Tibial nerve (tissue), 4 donors: Measurements from ENCODE around the gene NOS1AP.

ENCODE experiments used
- CTCF ChIP-seq, 5 experiments: fragments of 200-600 bp in 3 of 5; fragments of 450-650 bp in 2 of 5; sonication (generic) in 3 of 5; IDR thresholded peaks; one replicate each; pipeline ENCODE4 v1.5.1; 2016 to 2019; ENCODE audit warnings: antibody characterized with exemption in 5 of 5, mild to moderate bottlenecking in 3 of 5, moderate library complexity in 2 of 5
- EP300 ChIP-seq, 2 donors: sonication (generic); formaldehyde crosslinking; IDR thresholded peaks; one replicate each; pipeline ENCODE4 v1.6.1; 2017; ENCODE audit warnings: antibody characterized with exemption in 2 of 2, mild to moderate bottlenecking in 1 of 2

GRCh38 chr1:162216604-162217003 is 147.1 kb downstream of the NOS1AP start:
- no peak for TF ChIP-seq EP300 (IDR thresholded peaks at IDR 0.05)
- TF ChIP-seq CTCF (IDR thresholded peaks at IDR 0.05): no peak
